ENCODE results near the gene PISD.
"Not testable (repeated sequence)": the region's sequence is repeated elsewhere in the genome, so short reads cannot be mapped to it uniquely, and the experiment has no call there.

DNA sequence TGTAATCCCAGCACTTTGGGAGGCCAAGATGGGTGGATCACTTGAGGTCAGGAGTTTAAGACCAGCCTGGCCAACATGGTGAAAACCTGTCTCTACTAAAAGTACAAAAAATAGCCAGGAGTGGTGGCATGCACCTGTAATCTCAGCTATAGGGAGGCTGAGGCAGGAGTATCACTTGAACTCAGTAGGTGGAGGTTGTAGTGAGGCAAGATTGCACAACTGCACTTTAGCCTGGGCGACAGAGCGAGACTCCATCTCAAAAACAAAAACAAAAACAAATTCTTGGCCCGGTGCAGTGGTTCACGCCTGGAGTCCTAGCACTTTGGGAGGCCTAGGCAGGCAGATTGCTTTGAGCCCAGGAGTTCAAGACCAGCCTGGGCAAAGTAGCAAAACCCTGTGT is 6.8 kb upstream of the PISD start:
- not testable (repeated sequence) for TF ChIP-seq POLR2AphosphoS5, POLR2A (IDR thresholded peaks at IDR 0.05)
